D721Med (cell line): ENCODE results near the gene PRKG1.
"Not testable (repeated sequence)": the region's sequence is repeated elsewhere in the genome, so short reads cannot be mapped to it uniquely, and the experiment has no call there.

Source experiments
- DNase-seq: peaks from one replicate; pipeline ENCODE4 v3.0.0; 2011; ENCODE audit warnings: low spot score; ENCODE audit not compliant: insufficient read length
- FAIRE-seq: peaks from 2 replicates; lab custom pipeline; 2011; peaks lifted over from hg19 to GRCh38; lab: Jason Lieb, UNC
- CTCF ChIP-seq: IDR thresholded peaks from 2 replicates; pipeline ENCODE4 v1.5.1; 2012; ENCODE audit warnings: mild to moderate bottlenecking, control low read depth; ENCODE audit not compliant: insufficient read depth; ENCODE audit errors: missing control alignments

PRKG1 gene

GRCh38 chr10:51201947-51202346 lies 127.7 kb downstream of the PRKG1 start:
- DNase-seq (no peak), FAIRE-seq (no peak)
- no peak for TF ChIP-seq CTCF

- no peak for FAIRE-seq
Observed at GRCh38 chr10:51203359-51203758, 129.1 kb downstream of the PRKG1 start.

GRCh38 chr10:51204066-51204465 lies 129.8 kb downstream of the PRKG1 start:
- TF ChIP-seq CTCF: no peak
- no peak for DNase-seq
- FAIRE-seq: no peak

More at GRCh38 chr10:51203359-51203758, 129.1 kb downstream of the PRKG1 start:
- DNase-seq: no peak
- no peak for TF ChIP-seq CTCF

DNA sequence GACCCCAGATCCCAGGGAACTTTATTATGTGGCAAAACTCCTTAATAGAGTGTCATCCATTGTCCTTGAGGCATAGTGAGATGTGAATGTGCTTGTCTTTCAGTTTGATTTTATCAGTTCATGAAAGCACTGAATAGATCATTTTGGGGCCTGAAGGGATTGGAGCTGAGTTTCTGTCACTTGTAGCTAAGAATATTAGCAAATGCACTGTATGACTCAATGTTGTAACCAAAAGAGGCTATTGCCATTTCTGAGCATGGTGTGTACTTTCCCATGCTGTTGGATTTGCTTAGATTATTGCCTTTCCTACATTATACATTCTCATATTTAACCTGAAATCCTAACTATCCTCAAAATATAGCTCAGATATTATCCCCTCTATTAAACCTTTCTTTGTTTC lies 130.4 kb downstream of the PRKG1 start:
- FAIRE-seq (no peak), DNase-seq (no peak)
- no peak for TF ChIP-seq CTCF

DNA sequence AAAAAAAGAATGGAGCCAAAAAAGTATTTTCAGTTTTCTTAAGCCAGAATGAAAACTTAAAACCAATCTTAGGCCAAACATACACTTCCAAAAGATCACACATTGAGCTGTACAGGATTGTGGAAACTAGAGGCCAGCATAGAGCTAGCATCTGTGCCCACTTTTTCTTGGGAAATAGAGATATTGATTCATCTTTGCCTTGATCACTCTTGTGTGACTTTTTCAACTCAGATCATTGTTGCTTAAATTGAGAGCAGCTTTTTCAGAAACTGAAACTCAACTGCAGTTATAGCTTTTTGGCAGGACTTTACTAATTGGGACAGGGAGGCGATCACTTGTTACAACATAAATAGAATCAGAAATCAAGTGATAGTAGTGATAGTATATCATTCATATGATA lies 132.2 kb downstream of the PRKG1 start:
- no peak for DNase-seq
- no peak for FAIRE-seq
- TF ChIP-seq CTCF: no peak

- not testable (repeated sequence) for DNase-seq, FAIRE-seq
Observed at GRCh38 chr10:51212937-51213336, 138.7 kb downstream of the PRKG1 start.

- DNase-seq: no peak
- FAIRE-seq: no peak
- no peak for TF ChIP-seq CTCF
Observed at GRCh38 chr10:51214207-51215196, 140.2 kb downstream of the PRKG1 start.
